CD4-positive, alpha-beta T cell (primary cell): ENCODE data around the gene TMPRSS9. TPM values are rescaled to one million over a fixed set of nuclear protein-coding genes. Genes with fewer than 3 reads are reported as not detected.
"Not testable (repeated sequence)": the region's sequence is repeated elsewhere in the genome, so short reads cannot be mapped to it uniquely, and the experiment has no call there.

Experiments used
- ATAC-seq: fragments of 200-7000 bp; cut with Tn5 transposase; one replicate; pipeline ENCODE4 v1.10.0; 2022; ENCODE audit warnings: mild to moderate bottlenecking; ENCODE audit not compliant: poor library complexity
- CTCF ChIA-PET: fragments of 350-600 bp; sonication (Branson Sonifier 250); formaldehyde crosslinking; loops from one replicate; lab custom pipeline; 2021; ENCODE audit warnings: antibody characterized with exemption, inconsistent platforms; lab: Charles Lee
- POLR2A ChIA-PET: fragments of 350-600 bp; sonication (Branson Sonifier 250); formaldehyde crosslinking; loops from one replicate; lab custom pipeline; 2021; ENCODE audit warnings: antibody characterized with exemption, inconsistent platforms; lab: Charles Lee
- DNase-seq, 14 experiments: peaks; one replicate each; pipeline ENCODE4 v3.0.0-alpha.2; 2013 to 2020; ENCODE audit warnings: mixed read lengths in 2 of 14
- H3K27ac ChIP-seq, 2 donors: one replicate each; pipeline versions ENCODE4 v1.5.1 to v1.7.0; 2013; ENCODE audit warnings: low read length in 2 of 2, low read depth in 1 of 2, mild to moderate bottlenecking in 1 of 2
- H3K27me3 ChIP-seq, 2 experiments: 1 replicate in 1 of 2; 2 replicates in 1 of 2; pipeline versions ENCODE4 v1.6.1 to v1.7.0; 2013; ENCODE audit warnings: low read length in 2 of 2, control low read depth in 1 of 2, mild to moderate bottlenecking in 1 of 2, moderate library complexity in 1 of 2; ENCODE audit not compliant: insufficient read depth in 2 of 2, control insufficient read depth in 1 of 2
- H3K36me3 ChIP-seq: one replicate; pipeline ENCODE4 v1.6.1; 2013; ENCODE audit warnings: low read length, control low read depth; ENCODE audit not compliant: insufficient read depth
- H3K4me1 ChIP-seq: one replicate; pipeline ENCODE4 v1.6.1; 2013; ENCODE audit warnings: low read length, control low read depth; ENCODE audit not compliant: insufficient read depth
- H3K4me3 ChIP-seq: one replicate; pipeline ENCODE4 v1.5.1; 2013; ENCODE audit warnings: mild to moderate bottlenecking, low read length, moderate library complexity
- H3K9me3 ChIP-seq, 2 experiments: 1 replicate in 1 of 2; 2 replicates in 1 of 2; pipeline versions ENCODE4 v1.6.1 to v1.7.0; 2013; ENCODE audit warnings: low read length in 2 of 2, mild to moderate bottlenecking in 2 of 2, control low read depth in 1 of 2, moderate library complexity in 1 of 2; ENCODE audit not compliant: control insufficient read depth in 1 of 2, insufficient read depth in 1 of 2
- H3K27ac Mint-ChIP-seq: one replicate; pipeline ENCODE4 v1.8.0; 2020; ENCODE audit warnings: mixed read lengths
- H3K27me3 Mint-ChIP-seq: one replicate; pipeline ENCODE4 v1.8.0; 2021; ENCODE audit warnings: mixed read lengths
- H3K36me3 Mint-ChIP-seq: one replicate; pipeline ENCODE4 v1.8.0; 2021; ENCODE audit warnings: low read depth, mixed read lengths
- H3K4me1 Mint-ChIP-seq: one replicate; pipeline ENCODE4 v1.8.0; 2021; ENCODE audit warnings: low read depth, mixed read lengths
- H3K4me3 Mint-ChIP-seq: one replicate; pipeline ENCODE4 v1.8.0; 2020; ENCODE audit warnings: mild to moderate bottlenecking, mixed read lengths
- H3K9me3 Mint-ChIP-seq: one replicate; pipeline ENCODE4 v1.8.0; 2020; ENCODE audit warnings: mixed read lengths
- intact Hi-C, 2 experiments: fragments of 100-400 bp; cut with DNase I in 1 of 2; cut with micrococcal nuclease in 1 of 2; formaldehyde crosslinking; loops; one replicate each; pipeline versions ENCODE4 v1.15.1 to v1.9.0; 2023 to 2025; cut with DNase I, micrococcal nuclease
- total RNA-seq, 174 experiments: library from RNA in 2 of 174; stranded (reverse) in 2 of 174; gene quantifications; one replicate each; pipeline ENCODE4 v1.2.3 and lab custom pipeline; 2021 to 2026
- TF ChIP-seq, protein P1 (sequence below): fragments of 200-600 bp; IDR thresholded peaks from one replicate; pipeline ENCODE4 v1.8.0; 2022; ENCODE audit warnings: antibody characterized with exemption, mild to moderate bottlenecking

TMPRSS9 gene
- total RNA-seq, 2 experiments from 2014 or later, result not detected

- H3K27me3 Mint-ChIP-seq, result peaks cover 12% of the 10 kb centered on the region
- ATAC-seq (no peak), DNase-seq (peak in 1 of 14 experiments; percentile 22)
- Histone ChIP-seq H3K4me1 (peaks cover 12% of the 10 kb centered on the region), H3K36me3 (no peaks in the 10 kb centered on the region), H3K27me3 (no peaks in the 10 kb centered on the region), H3K9me3 (no peaks in the 10 kb centered on the region), H3K4me3 (no peak overlapping the region), H3K27ac (no peak overlapping the region)
- H3K9me3 Mint-ChIP-seq, result no peaks in the 10 kb centered on the region
- ChIA-PET POLR2A (no interaction called here), CTCF (no interaction called here)
- TF ChIP-seq, protein P1, sequence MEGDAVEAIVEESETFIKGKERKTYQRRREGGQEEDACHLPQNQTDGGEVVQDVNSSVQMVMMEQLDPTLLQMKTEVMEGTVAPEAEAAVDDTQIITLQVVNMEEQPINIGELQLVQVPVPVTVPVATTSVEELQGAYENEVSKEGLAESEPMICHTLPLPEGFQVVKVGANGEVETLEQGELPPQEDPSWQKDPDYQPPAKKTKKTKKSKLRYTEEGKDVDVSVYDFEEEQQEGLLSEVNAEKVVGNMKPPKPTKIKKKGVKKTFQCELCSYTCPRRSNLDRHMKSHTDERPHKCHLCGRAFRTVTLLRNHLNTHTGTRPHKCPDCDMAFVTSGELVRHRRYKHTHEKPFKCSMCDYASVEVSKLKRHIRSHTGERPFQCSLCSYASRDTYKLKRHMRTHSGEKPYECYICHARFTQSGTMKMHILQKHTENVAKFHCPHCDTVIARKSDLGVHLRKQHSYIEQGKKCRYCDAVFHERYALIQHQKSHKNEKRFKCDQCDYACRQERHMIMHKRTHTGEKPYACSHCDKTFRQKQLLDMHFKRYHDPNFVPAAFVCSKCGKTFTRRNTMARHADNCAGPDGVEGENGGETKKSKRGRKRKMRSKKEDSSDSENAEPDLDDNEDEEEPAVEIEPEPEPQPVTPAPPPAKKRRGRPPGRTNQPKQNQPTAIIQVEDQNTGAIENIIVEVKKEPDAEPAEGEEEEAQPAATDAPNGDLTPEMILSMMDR, result no peak
- no peaks in the 10 kb centered on the region for H3K36me3 Mint-ChIP-seq
- peaks cover 4% of the 10 kb centered on the region for H3K4me1 Mint-ChIP-seq
- no peak overlapping the region for H3K27ac Mint-ChIP-seq
- H3K4me3 Mint-ChIP-seq, result no peak overlapping the region
- intact Hi-C loops, result no loop called here
Measured at GRCh38 chr19:2389594-2389993, 29.5 kb downstream of the TMPRSS9 start.

GRCh38 chr19:2391118-2391725 lies 31.2 kb downstream of the TMPRSS9 start:
- H3K4me1 Mint-ChIP-seq, result peaks cover 4% of the 10 kb centered on the region

GRCh38 chr19:2392366-2392765 lies 32.3 kb downstream of the TMPRSS9 start:
- DNase-seq, result no peak
- Mint-ChIP-seq H3K27ac (no peak overlapping the region), H3K4me1 (peaks cover 4% of the 10 kb centered on the region), H3K4me3 (no peak overlapping the region), H3K36me3 (no peaks in the 10 kb centered on the region), H3K9me3 (no peaks in the 10 kb centered on the region), H3K27me3 (peaks cover 12% of the 10 kb centered on the region)
- no peaks in the 10 kb centered on the region for H3K9me3 ChIP-seq
- ChIA-PET CTCF (interaction anchor here (0.6 to 0.9 kb wide), 2 partner anchors 153 to 236 kb away, joined by 4 read pairs; no protein-coding TSS in a partner anchor), POLR2A (interaction anchor here (0.9 to 1.3 kb wide), 2 partner anchors 119 to 134 kb away, joined by 3 to 4 read pairs; no protein-coding TSS in a partner anchor)
- H3K27ac ChIP-seq, result no peak overlapping the region
- peaks cover 12% of the 10 kb centered on the region for H3K4me1 ChIP-seq
- ATAC-seq, result no peak
- intact Hi-C loops, result no loop called here
- no peaks in the 10 kb centered on the region for H3K36me3 ChIP-seq
- H3K4me3 ChIP-seq, result no peak overlapping the region
- no peaks in the 10 kb centered on the region for H3K27me3 ChIP-seq
- TF ChIP-seq, protein P1, result no peak

More at GRCh38 chr19:2391118-2391725, 31.2 kb downstream of the TMPRSS9 start:
- H3K9me3 Mint-ChIP-seq, result no peaks in the 10 kb centered on the region
- H3K27ac Mint-ChIP-seq, result no peak overlapping the region
- CTCF ChIA-PET, result interaction anchor here (0.6 to 0.7 kb wide), 3 partner anchors 473 to 939 kb away, joined by 3 to 4 read pairs (median 3); no protein-coding TSS in a partner anchor
- no peak overlapping the region for H3K4me3 Mint-ChIP-seq
- Histone ChIP-seq H3K27ac (no peak overlapping the region), H3K4me1 (peaks cover 12% of the 10 kb centered on the region), H3K4me3 (no peak overlapping the region), H3K9me3 (no peaks in the 10 kb centered on the region), H3K27me3 (no peaks in the 10 kb centered on the region), H3K36me3 (no peaks in the 10 kb centered on the region)
- intact Hi-C loops, result loop anchor here (1.0 to 2.0 kb wide), 5 partner anchors 116 to 235 kb away; partner anchors contain the start of genes PLEKHJ1 (in 2 of the 2) and SF3A2 (in 2 of the 2)
- TF ChIP-seq, protein P1, result peak; percentile 81
- H3K36me3 Mint-ChIP-seq, result no peaks in the 10 kb centered on the region
- H3K27me3 Mint-ChIP-seq, result peaks cover 12% of the 10 kb centered on the region
- DNase-seq (peak in 12 of 14 experiments; percentile 6 to 83 (median 23)), ATAC-seq (peak; percentile 85)
- POLR2A ChIA-PET, result interaction anchor here (0.7 kb wide), 1 partner anchor 98 kb away, joined by 3 read pairs; no protein-coding TSS in a partner anchor

- POLR2A ChIA-PET, result interaction anchor here (0.9 to 1.3 kb wide), 2 partner anchors 119 to 135 kb away, joined by 3 to 4 read pairs; no protein-coding TSS in a partner anchor
- peaks cover 12% of the 10 kb centered on the region for H3K4me1 ChIP-seq
- H3K27ac Mint-ChIP-seq, DNase-seq, H3K36me3 ChIP-seq, H3K36me3 Mint-ChIP-seq, H3K4me3 Mint-ChIP-seq, H3K4me3 ChIP-seq, H3K27me3 ChIP-seq, H3K27ac ChIP-seq, H3K9me3 ChIP-seq, H3K4me1 Mint-ChIP-seq, ATAC-seq, intact Hi-C loops, H3K9me3 Mint-ChIP-seq: not testable (repeated sequence)
- H3K27me3 Mint-ChIP-seq, result peaks cover 12% of the 10 kb centered on the region
- CTCF ChIA-PET, result interaction anchor here (0.6 to 0.9 kb wide), 2 partner anchors 154 to 237 kb away, joined by 4 read pairs; no protein-coding TSS in a partner anchor
Measured at GRCh38 chr19:2392899-2393298, 32.8 kb downstream of the TMPRSS9 start.
